Measurements from ENCODE around the gene SLC5A8.
A peak's percentile ranks its signal among the peaks of the same experiment; 100 is the strongest.
"Not testable (repeated sequence)": the region's sequence is repeated elsewhere in the genome, so short reads cannot be mapped to it uniquely, and the experiment has no call there.

SLC5A8 gene

GRCh38 chr12:101172316-101172715, 37.7 kb downstream of the SLC5A8 start:
- TF ChIP-seq ZFX (IDR thresholded peaks at IDR 0.05) (no peak), CTCF (conservative IDR thresholded peaks at IDR 0.05) (peak; percentile 40)
- H3K27ac ChIP-seq: no peak overlapping the region

DNA sequence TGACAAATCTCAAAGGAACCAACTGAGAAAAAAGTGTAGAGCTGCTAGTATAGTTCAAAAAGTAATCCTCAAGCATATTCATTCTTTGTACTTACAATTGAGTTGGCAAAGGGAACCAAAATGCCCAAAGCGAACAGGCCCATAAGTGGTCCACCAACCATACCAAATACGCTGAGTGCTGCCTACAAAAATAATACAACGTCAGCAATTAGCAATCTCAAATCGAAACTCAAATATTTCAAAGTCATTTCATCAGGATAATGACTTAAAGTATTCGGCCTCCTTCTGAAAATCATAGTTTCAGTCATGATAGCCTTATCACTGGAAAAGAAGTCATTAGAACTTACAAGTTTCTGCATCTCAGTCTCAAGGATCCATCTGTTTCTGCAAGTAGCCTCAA, 42.0 kb downstream of the SLC5A8 start:
- no peak overlapping the region for H3K27ac ChIP-seq
- TF ChIP-seq ZFX (IDR thresholded peaks at IDR 0.05) (no peak), CTCF (conservative IDR thresholded peaks at IDR 0.05) (no peak)

GRCh38 chr12:101166866-101167265, 43.2 kb downstream of the SLC5A8 start:
- TF ChIP-seq ZFX (IDR thresholded peaks at IDR 0.05) (no peak), CTCF (conservative IDR thresholded peaks at IDR 0.05) (no peak)
- no peak overlapping the region for H3K27ac ChIP-seq

DNA sequence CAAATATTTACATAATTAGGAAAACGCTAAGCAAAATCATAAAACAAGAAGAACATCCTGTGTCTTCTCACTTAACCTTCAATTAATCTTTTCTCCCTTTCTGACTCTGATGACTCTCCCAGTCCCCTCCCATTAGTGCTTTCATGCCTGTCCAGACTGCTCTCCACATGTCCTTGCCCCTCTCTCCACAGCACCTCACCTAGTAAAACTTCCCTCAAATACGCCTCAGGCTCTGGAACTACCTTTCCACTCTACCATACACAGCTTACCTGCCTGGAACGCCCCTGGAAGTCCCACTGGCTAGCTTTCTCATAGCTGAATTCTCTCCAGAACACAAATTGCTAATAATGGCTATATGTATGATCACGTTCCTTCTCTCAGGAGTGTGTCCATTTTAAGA, 44.7 kb downstream of the SLC5A8 start:
- H3K27ac ChIP-seq: no peak overlapping the region
- no peak for TF ChIP-seq ZFX (IDR thresholded peaks at IDR 0.05)
- TF ChIP-seq CTCF (conservative IDR thresholded peaks at IDR 0.05): no peak

- not testable (repeated sequence) for H3K27ac ChIP-seq
Observed at GRCh38 chr12:101145777-101146431, 64.1 kb downstream of the SLC5A8 start.

DNA sequence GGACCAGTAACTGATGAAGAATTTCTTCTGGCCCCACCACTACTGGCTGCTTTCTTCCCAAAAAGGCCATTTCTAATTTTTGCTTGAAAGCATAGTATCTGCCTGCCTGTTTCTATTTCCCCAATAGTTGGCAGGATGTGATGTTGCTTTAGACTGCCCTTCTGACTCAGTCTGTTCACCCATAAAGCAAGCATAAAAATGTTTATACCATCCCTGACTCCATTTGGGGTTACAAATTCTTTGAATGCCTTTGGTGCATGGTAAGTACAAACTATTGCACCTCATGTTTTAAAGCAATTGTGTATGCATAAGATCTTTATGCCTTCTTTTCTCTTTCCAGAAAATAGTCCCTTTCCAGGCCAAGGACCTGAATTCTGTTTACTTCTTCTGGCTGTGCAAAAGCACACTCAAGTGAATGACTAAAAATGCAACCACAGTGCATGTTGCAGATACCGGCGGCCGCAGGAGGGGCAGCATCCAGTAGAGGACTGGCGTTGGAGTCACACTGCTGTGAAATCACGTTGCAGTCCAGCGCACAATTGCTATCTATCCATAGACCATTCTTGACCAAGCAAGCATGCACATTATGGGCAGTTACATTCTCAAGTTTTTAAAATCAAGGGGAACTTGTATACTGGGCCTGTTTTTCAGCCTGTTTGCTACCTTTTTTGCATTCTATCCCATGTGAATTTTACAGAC, 82.4 kb downstream of the SLC5A8 start:
- no peak overlapping the region for H3K27ac ChIP-seq
- TF ChIP-seq ZFX (IDR thresholded peaks at IDR 0.05) (no peak), CTCF (conservative IDR thresholded peaks at IDR 0.05) (no peak)

DNA sequence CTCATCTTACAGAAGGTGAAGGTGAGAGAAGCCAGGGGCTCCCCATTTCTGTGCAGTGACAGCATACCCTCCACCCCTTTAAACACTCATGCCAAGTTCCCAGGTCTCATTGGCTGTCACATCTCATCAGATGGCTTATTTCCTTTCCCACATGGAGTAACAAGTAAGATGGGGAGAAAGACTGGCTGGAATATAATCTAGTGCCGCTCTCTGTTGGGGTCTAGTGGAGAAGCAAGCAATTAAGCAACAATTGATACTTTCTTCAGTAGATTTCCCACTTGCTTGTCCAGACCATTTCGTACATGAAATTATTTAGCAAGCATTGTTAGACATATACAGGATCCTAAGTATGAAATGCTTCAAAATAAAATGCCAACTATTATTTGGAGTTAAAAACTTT, 92.2 kb downstream of the SLC5A8 start:
- no peak for TF ChIP-seq CTCF (conservative IDR thresholded peaks at IDR 0.05)
- no peak for TF ChIP-seq ZFX (IDR thresholded peaks at IDR 0.05)
- H3K27ac ChIP-seq: no peak overlapping the region

- no peak overlapping the region for H3K27ac ChIP-seq
- no peak for TF ChIP-seq ZFX (IDR thresholded peaks at IDR 0.05)
- no peak for TF ChIP-seq CTCF (conservative IDR thresholded peaks at IDR 0.05)
Observed at GRCh38 chr12:101116911-101117310, 93.1 kb downstream of the SLC5A8 start.
